ENCODE data around the gene MCTP1. TPM values are rescaled to one million over a fixed set of nuclear protein-coding genes. Genes with fewer than 3 reads are reported as not detected.
A peak's percentile ranks its signal among the peaks of the same experiment; 100 is the strongest.

MCTP1 gene
- total RNA-seq, 1 experiment from 2014 or later, result 5.6 TPM

- CTCF ChIA-PET, result interaction anchor here (0.6 to 2.1 kb wide), 17 partner anchors 15 to 1243 kb away, joined by 3 to 13 read pairs (median 5); no protein-coding TSS in a partner anchor
- H3K9me3 Mint-ChIP-seq, result no peaks in the 10 kb centered on the region
- POLR2A ChIA-PET, result no interaction called here
- H3K4me3 Mint-ChIP-seq, result no peak overlapping the region
- ATAC-seq (no peak), DNase-seq (ENCODE audit: low spot score) (no peak)
- no peaks in the 10 kb centered on the region for H3K27me3 Mint-ChIP-seq (ENCODE audit: low read depth)
- peak overlapping the region; percentile 51; the same call in 1 of the 2 replicates for H3K27ac Mint-ChIP-seq
- H3K4me1 Mint-ChIP-seq, result peaks cover 52% of the 10 kb centered on the region
- H3K36me3 Mint-ChIP-seq, result no peaks in the 10 kb centered on the region
- TF ChIP-seq ZNF138 (CRISPR knock-in tag; conservative IDR thresholded peaks at IDR 0.05) (no peak), FOXP4 (CRISPR knock-in tag; IDR thresholded peaks at IDR 0.05) (no peak), CREM (CRISPR knock-in tag; IDR thresholded peaks at IDR 0.05) (no peak), ZNF423 (CRISPR knock-in tag; IDR thresholded peaks at IDR 0.05) (no peak), ZBTB43 (CRISPR knock-in tag; IDR thresholded peaks at IDR 0.05) (no peak), GABPB1 (CRISPR knock-in tag; IDR thresholded peaks at IDR 0.05) (no peak), HMGA2 (CRISPR knock-in tag; IDR thresholded peaks at IDR 0.05) (no peak), USF1 (CRISPR knock-in tag; IDR thresholded peaks at IDR 0.05) (no peak), ZNF532 (CRISPR knock-in tag; IDR thresholded peaks at IDR 0.05; ENCODE audit: borderline replicate concordance) (no peak), ATF2 (CRISPR knock-in tag; IDR thresholded peaks at IDR 0.05; ENCODE audit: borderline replicate concordance, low read depth) (no peak), ARID4B (CRISPR knock-in tag; IDR thresholded peaks at IDR 0.05; ENCODE audit: borderline replicate concordance) (no peak), GRHL2 (CRISPR knock-in tag; IDR thresholded peaks at IDR 0.05; ENCODE audit: insufficient replicate concordance, severe bottlenecking) (no peak), USF2 (CRISPR knock-in tag; IDR thresholded peaks at IDR 0.05) (no peak), STAT6 (CRISPR knock-in tag; conservative IDR thresholded peaks at IDR 0.05; ENCODE audit: low read depth) (no peak), E2F5 (CRISPR knock-in tag; IDR thresholded peaks at IDR 0.05) (no peak)
Measured at GRCh38 chr5:94850960-94851359, 433.9 kb downstream of the MCTP1 start.

Measured in WTC11 (cell line).